ENCODE data around the gene CCDC186.
A peak's percentile ranks its signal among the peaks of the same experiment; 100 is the strongest.

CCDC186 gene

GRCh38 chr10:114173921-114174694, at the start of gene CCDC186:
TSS of gene CCDC186 (minus strand) at chr10:114174203. CDS start at chr10:114163268, 10,935 bp downstream.
- Histone ChIP-seq H3K4me1 (ENCODE audit: control insufficient read depth, insufficient read depth, low read length) (peaks cover 4% of the 10 kb centered on the region), H3K4me3 (ENCODE audit: low read length) (peak within 1 kb of the TSS; percentile 89), H3K36me3 (ENCODE audit: control insufficient read depth, insufficient read depth, low read length) (no peaks in the 10 kb centered on the region), H3K27me3 (ENCODE audit: control insufficient read depth, insufficient read depth, low read length) (no peaks in the 10 kb centered on the region), H3K9me3 (ENCODE audit: control insufficient read depth, low read length) (no peaks in the 10 kb centered on the region), H3K9ac (ENCODE audit: low read length) (peak within 1 kb of the TSS; percentile 97)

- H3K36me3 ChIP-seq (ENCODE audit: control insufficient read depth, insufficient read depth, low read length) = no peaks in the 10 kb centered on the region
- no peak overlapping the region for H3K9ac ChIP-seq (ENCODE audit: low read length)
- H3K4me3 ChIP-seq (ENCODE audit: low read length) = no peak overlapping the region
- no peaks in the 10 kb centered on the region for H3K9me3 ChIP-seq (ENCODE audit: control insufficient read depth, low read length)
- no peaks in the 10 kb centered on the region for H3K4me1 ChIP-seq (ENCODE audit: control insufficient read depth, insufficient read depth, low read length)
- no peaks in the 10 kb centered on the region for H3K27me3 ChIP-seq (ENCODE audit: control insufficient read depth, insufficient read depth, low read length)
Observed at GRCh38 chr10:114223066-114223465, 49.1 kb upstream of the CCDC186 start.

GRCh38 chr10:114221235-114221634, 47.2 kb upstream of the CCDC186 start:
- Histone ChIP-seq H3K9ac (ENCODE audit: low read length) (no peak overlapping the region), H3K36me3 (ENCODE audit: control insufficient read depth, insufficient read depth, low read length) (no peaks in the 10 kb centered on the region), H3K4me1 (ENCODE audit: control insufficient read depth, insufficient read depth, low read length) (no peaks in the 10 kb centered on the region), H3K27me3 (ENCODE audit: control insufficient read depth, insufficient read depth, low read length) (no peaks in the 10 kb centered on the region), H3K9me3 (ENCODE audit: control insufficient read depth, low read length) (no peaks in the 10 kb centered on the region), H3K4me3 (ENCODE audit: low read length) (no peak overlapping the region)

DNA sequence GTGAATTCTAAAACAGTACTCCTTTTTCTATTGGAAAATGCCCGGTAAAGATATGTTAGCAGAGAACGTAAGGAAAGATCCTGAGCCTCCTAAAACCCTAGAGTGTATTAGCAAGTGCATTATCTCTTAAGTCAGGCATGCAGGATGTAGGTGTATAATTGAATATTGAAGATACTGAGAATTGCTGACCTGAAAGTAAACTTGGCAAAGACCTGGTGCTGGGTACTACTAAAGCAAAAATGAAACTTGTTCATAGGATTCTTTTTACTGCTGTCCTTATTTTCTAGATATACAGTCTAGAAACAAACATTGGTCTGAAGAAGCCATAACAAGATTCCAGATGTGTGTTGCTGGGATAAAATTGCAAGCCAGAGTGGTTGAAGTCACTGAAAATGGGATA, 46.3 kb upstream of the CCDC186 start:
- Histone ChIP-seq H3K9me3 (ENCODE audit: control insufficient read depth, low read length) (no peaks in the 10 kb centered on the region), H3K27me3 (ENCODE audit: control insufficient read depth, insufficient read depth, low read length) (no peaks in the 10 kb centered on the region), H3K4me1 (ENCODE audit: control insufficient read depth, insufficient read depth, low read length) (no peaks in the 10 kb centered on the region), H3K4me3 (ENCODE audit: low read length) (no peak overlapping the region), H3K36me3 (ENCODE audit: control insufficient read depth, insufficient read depth, low read length) (no peaks in the 10 kb centered on the region), H3K9ac (ENCODE audit: low read length) (no peak overlapping the region)

- no peaks in the 10 kb centered on the region for H3K36me3 ChIP-seq (ENCODE audit: control insufficient read depth, insufficient read depth, low read length)
- no peak overlapping the region for H3K4me3 ChIP-seq (ENCODE audit: low read length)
- H3K9me3 ChIP-seq (ENCODE audit: control insufficient read depth, low read length) = no peaks in the 10 kb centered on the region
- no peaks in the 10 kb centered on the region for H3K27me3 ChIP-seq (ENCODE audit: control insufficient read depth, insufficient read depth, low read length)
- no peak overlapping the region for H3K9ac ChIP-seq (ENCODE audit: low read length)
- H3K4me1 ChIP-seq (ENCODE audit: control insufficient read depth, insufficient read depth, low read length) = no peaks in the 10 kb centered on the region
Observed at GRCh38 chr10:114215033-114215432, 41.0 kb upstream of the CCDC186 start.

DNA sequence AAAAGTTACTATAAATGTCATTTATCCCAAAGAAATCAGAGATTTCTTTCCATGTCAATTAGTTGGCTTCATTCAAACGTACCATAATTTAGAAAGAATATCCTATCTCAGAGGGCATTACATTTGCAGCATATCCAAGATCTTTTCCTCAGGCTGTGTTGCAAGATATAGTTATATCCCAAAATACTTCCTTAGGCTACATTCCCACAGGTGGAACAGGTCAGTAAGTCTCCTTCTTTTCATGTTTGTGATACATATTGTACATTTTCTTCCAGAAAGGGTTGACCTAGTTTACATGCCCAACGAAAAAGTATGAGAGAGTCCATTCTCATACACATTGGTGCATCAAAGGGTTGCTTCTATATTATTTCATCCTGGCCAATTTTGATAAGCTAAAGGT, 38.1 kb upstream of the CCDC186 start:
- H3K4me3 ChIP-seq (ENCODE audit: low read length) = no peak overlapping the region
- H3K4me1 ChIP-seq (ENCODE audit: control insufficient read depth, insufficient read depth, low read length) = no peaks in the 10 kb centered on the region
- H3K36me3 ChIP-seq (ENCODE audit: control insufficient read depth, insufficient read depth, low read length) = no peaks in the 10 kb centered on the region
- no peak overlapping the region for H3K9ac ChIP-seq (ENCODE audit: low read length)
- H3K27me3 ChIP-seq (ENCODE audit: control insufficient read depth, insufficient read depth, low read length) = no peaks in the 10 kb centered on the region
- no peaks in the 10 kb centered on the region for H3K9me3 ChIP-seq (ENCODE audit: control insufficient read depth, low read length)

- H3K4me1 ChIP-seq (ENCODE audit: control insufficient read depth, insufficient read depth, low read length) = no peaks in the 10 kb centered on the region
- H3K27me3 ChIP-seq (ENCODE audit: control insufficient read depth, insufficient read depth, low read length) = no peaks in the 10 kb centered on the region
- H3K36me3 ChIP-seq (ENCODE audit: control insufficient read depth, insufficient read depth, low read length) = no peaks in the 10 kb centered on the region
- H3K9me3 ChIP-seq (ENCODE audit: control insufficient read depth, low read length) = no peaks in the 10 kb centered on the region
- H3K9ac ChIP-seq (ENCODE audit: low read length) = no peak overlapping the region
- no peak overlapping the region for H3K4me3 ChIP-seq (ENCODE audit: low read length)
Observed at GRCh38 chr10:114208351-114208750, 34.3 kb upstream of the CCDC186 start.

DNA sequence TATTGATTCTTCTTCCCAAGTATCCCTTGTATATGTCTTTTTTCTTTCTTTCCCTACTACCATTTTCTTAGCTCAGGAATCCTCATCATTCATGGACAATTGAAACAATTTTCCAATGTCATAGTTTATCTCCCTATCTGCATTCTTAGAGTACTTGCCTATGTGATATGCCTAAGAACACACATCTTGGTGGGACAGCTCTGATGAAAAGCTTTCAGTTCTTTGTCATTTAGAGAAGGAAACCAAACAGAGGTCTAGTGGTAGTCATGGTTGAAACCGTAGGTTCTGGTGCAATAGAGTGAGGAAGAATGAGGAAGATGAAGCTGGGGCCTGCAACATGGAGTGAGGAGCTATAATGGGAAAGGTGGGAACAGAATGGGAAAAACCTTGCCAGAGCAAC, 33.3 kb upstream of the CCDC186 start:
- no peaks in the 10 kb centered on the region for H3K27me3 ChIP-seq (ENCODE audit: control insufficient read depth, insufficient read depth, low read length)
- H3K9me3 ChIP-seq (ENCODE audit: control insufficient read depth, low read length) = no peaks in the 10 kb centered on the region
- H3K9ac ChIP-seq (ENCODE audit: low read length) = no peak overlapping the region
- no peak overlapping the region for H3K4me3 ChIP-seq (ENCODE audit: low read length)
- H3K4me1 ChIP-seq (ENCODE audit: control insufficient read depth, insufficient read depth, low read length) = no peaks in the 10 kb centered on the region
- H3K36me3 ChIP-seq (ENCODE audit: control insufficient read depth, insufficient read depth, low read length) = no peaks in the 10 kb centered on the region

GRCh38 chr10:114206902-114207301, 32.9 kb upstream of the CCDC186 start:
- H3K9ac ChIP-seq (ENCODE audit: low read length) = no peak overlapping the region
- no peaks in the 10 kb centered on the region for H3K9me3 ChIP-seq (ENCODE audit: control insufficient read depth, low read length)
- no peaks in the 10 kb centered on the region for H3K36me3 ChIP-seq (ENCODE audit: control insufficient read depth, insufficient read depth, low read length)
- H3K4me3 ChIP-seq (ENCODE audit: low read length) = no peak overlapping the region
- H3K4me1 ChIP-seq (ENCODE audit: control insufficient read depth, insufficient read depth, low read length) = no peaks in the 10 kb centered on the region
- no peaks in the 10 kb centered on the region for H3K27me3 ChIP-seq (ENCODE audit: control insufficient read depth, insufficient read depth, low read length)

DNA sequence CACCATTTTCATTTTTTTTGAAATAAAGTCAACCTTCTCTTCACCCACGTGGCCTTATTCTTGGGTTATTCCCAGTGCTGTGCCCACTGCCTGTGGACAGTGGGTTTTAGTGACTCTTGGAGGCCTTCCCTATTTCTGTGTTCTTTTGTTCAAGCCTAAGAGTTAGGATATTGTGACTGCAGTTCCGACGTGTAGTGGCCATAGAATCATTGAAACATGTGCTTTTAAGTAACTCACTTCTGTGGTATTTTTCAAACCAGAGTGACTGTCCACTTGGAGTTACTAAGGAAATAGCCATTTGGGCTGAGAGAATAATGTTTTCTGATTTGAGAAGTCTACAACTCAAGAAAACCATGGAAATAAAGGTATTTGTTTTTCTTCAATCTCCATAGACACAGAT, 28.8 kb upstream of the CCDC186 start:
- no peak overlapping the region for H3K9ac ChIP-seq (ENCODE audit: low read length)
- H3K27me3 ChIP-seq (ENCODE audit: control insufficient read depth, insufficient read depth, low read length) = no peaks in the 10 kb centered on the region
- no peaks in the 10 kb centered on the region for H3K9me3 ChIP-seq (ENCODE audit: control insufficient read depth, low read length)
- no peaks in the 10 kb centered on the region for H3K36me3 ChIP-seq (ENCODE audit: control insufficient read depth, insufficient read depth, low read length)
- no peaks in the 10 kb centered on the region for H3K4me1 ChIP-seq (ENCODE audit: control insufficient read depth, insufficient read depth, low read length)
- no peak overlapping the region for H3K4me3 ChIP-seq (ENCODE audit: low read length)

- no peaks in the 10 kb centered on the region for H3K27me3 ChIP-seq (ENCODE audit: control insufficient read depth, insufficient read depth, low read length)
- no peak overlapping the region for H3K9ac ChIP-seq (ENCODE audit: low read length)
- no peaks in the 10 kb centered on the region for H3K9me3 ChIP-seq (ENCODE audit: control insufficient read depth, low read length)
- H3K36me3 ChIP-seq (ENCODE audit: control insufficient read depth, insufficient read depth, low read length) = no peaks in the 10 kb centered on the region
- H3K4me3 ChIP-seq (ENCODE audit: low read length) = no peak overlapping the region
- H3K4me1 ChIP-seq (ENCODE audit: control insufficient read depth, insufficient read depth, low read length) = no peaks in the 10 kb centered on the region
Observed at GRCh38 chr10:114199239-114199638, 25.2 kb upstream of the CCDC186 start.

- Histone ChIP-seq H3K36me3 (ENCODE audit: control insufficient read depth, insufficient read depth, low read length) (no peaks in the 10 kb centered on the region), H3K9ac (ENCODE audit: low read length) (no peak overlapping the region), H3K4me1 (ENCODE audit: control insufficient read depth, insufficient read depth, low read length) (no peaks in the 10 kb centered on the region), H3K27me3 (ENCODE audit: control insufficient read depth, insufficient read depth, low read length) (no peaks in the 10 kb centered on the region), H3K9me3 (ENCODE audit: control insufficient read depth, low read length) (no peaks in the 10 kb centered on the region), H3K4me3 (ENCODE audit: low read length) (no peak overlapping the region)
Observed at GRCh38 chr10:114195079-114195478, 21.1 kb upstream of the CCDC186 start.

GRCh38 chr10:114189700-114190099, 15.7 kb upstream of the CCDC186 start:
- no peak overlapping the region for H3K9ac ChIP-seq (ENCODE audit: low read length)
- no peak overlapping the region for H3K4me3 ChIP-seq (ENCODE audit: low read length)
- H3K27me3 ChIP-seq (ENCODE audit: control insufficient read depth, insufficient read depth, low read length) = no peaks in the 10 kb centered on the region
- H3K36me3 ChIP-seq (ENCODE audit: control insufficient read depth, insufficient read depth, low read length) = no peaks in the 10 kb centered on the region
- H3K4me1 ChIP-seq (ENCODE audit: control insufficient read depth, insufficient read depth, low read length) = no peaks in the 10 kb centered on the region
- no peaks in the 10 kb centered on the region for H3K9me3 ChIP-seq (ENCODE audit: control insufficient read depth, low read length)
